Left lung (tissue), 10 donors: ENCODE measurements around the gene FTCD. TPM values are rescaled to one million over a fixed set of nuclear protein-coding genes. Genes with fewer than 3 reads are reported as not detected.

ENCODE experiments used
- ATAC-seq: fragments of 200-7000 bp; cut with Tn5 transposase; one replicate; pipeline ENCODE4 v1.9.1; 2020; ENCODE audit warnings: moderate library complexity
- DNase-seq, 4 donors: peaks; one replicate each; pipeline ENCODE4 v3.0.0-alpha.2; 2013 to 2020
- H3K27ac ChIP-seq, 2 donors: fragments of 200-600 bp; sonication (generic) in 1 of 2; one replicate each; pipeline versions ENCODE4 v1.5.0 to v1.8.0; 2020 to 2021
- H3K27me3 ChIP-seq, 2 donors: fragments of 200-600 bp; sonication (generic) in 1 of 2; one replicate each; pipeline versions ENCODE4 v1.5.0 to v1.8.0; 2020 to 2021
- H3K36me3 ChIP-seq, 2 donors: fragments of 200-600 bp; sonication (generic) in 1 of 2; one replicate each; pipeline versions ENCODE4 v1.5.0 to v1.8.0; 2020 to 2021
- H3K4me1 ChIP-seq, 2 donors: fragments of 200-600 bp; one replicate each; pipeline ENCODE4 v1.8.0; 2021
- H3K4me3 ChIP-seq, 2 donors: fragments of 200-600 bp; sonication (generic) in 1 of 2; one replicate each; pipeline versions ENCODE4 v1.5.0 to v1.8.0; 2020 to 2021; ENCODE audit warnings: mild to moderate bottlenecking in 1 of 2
- H3K9me3 ChIP-seq, 2 donors: fragments of 200-600 bp; sonication (generic) in 1 of 2; one replicate each; pipeline versions ENCODE4 v1.5.0 to v1.8.0; 2020 to 2021
- CTCF ChIP-seq, 2 donors: fragments of 200-600 bp; sonication (generic) in 1 of 2; IDR thresholded peaks; one replicate each; pipeline versions ENCODE4 v1.5.0 to v1.8.0; 2021; ENCODE audit warnings: antibody characterized with exemption in 2 of 2
- intact Hi-C, 2 donors: fragments of 100-400 bp; cut with DNase I; formaldehyde crosslinking; loops; one replicate each; pipeline versions ENCODE4 v1.11.2 to v1.14.2; 2022
- polyA plus RNA-seq, 6 donors: library from polyadenylated mRNA; unstranded; fragments of 120-200 nt; gene quantifications; one replicate each; pipeline ENCODE4 v1.2.1, GENCODE V29; 2013; ENCODE audit not compliant: insufficient read length in 6 of 6
- total RNA-seq, 2 donors: library from RNA; stranded (reverse); fragmentation: NEBNext Ultra II Directional; extraction: Animal tissue kit (Norgen Biotek cat#: 25700); gene quantifications; one replicate each; pipeline ENCODE4 v1.2.1, GENCODE V29; 2021
- donor health status: DM: no; HTN: yes; CAD: no.
- donor health status: DM: no; HTN: no; CAD: no.

Gene FTCD
- total and polyA plus RNA-seq, 8 donors = 0.29 to 2.4 (median 1.6) TPM

GRCh38 chr21:46127239-46128105 lies 27.9 kb downstream of the FTCD start:
- Histone ChIP-seq H3K27me3 (no peaks in the 10 kb centered on the region), H3K36me3 (peaks cover 0 to 37% of the 10 kb centered on the region in 2 donors), H3K9me3 (no peaks in the 10 kb centered on the region), H3K4me1 (no peaks in the 10 kb centered on the region), H3K27ac (no peak overlapping the region), H3K4me3 (no peak overlapping the region)
- ATAC-seq (no peak), DNase-seq (peak in 2 of 4 donors; percentile 30 to 56)
- intact Hi-C loops = no loop called here
- no peak for TF ChIP-seq CTCF (IDR thresholded peaks at IDR 0.05)

GRCh38 chr21:46126309-46127238 lies 28.8 kb downstream of the FTCD start:
- Histone ChIP-seq H3K4me3 (no peak overlapping the region), H3K9me3 (no peaks in the 10 kb centered on the region), H3K27ac (no peak overlapping the region), H3K27me3 (no peaks in the 10 kb centered on the region), H3K4me1 (no peaks in the 10 kb centered on the region), H3K36me3 (peaks cover 0 to 42% of the 10 kb centered on the region in 2 donors)
- TF ChIP-seq CTCF (IDR thresholded peaks at IDR 0.05) = no peak
- no peak for ATAC-seq
- intact Hi-C loops = no loop called here
- DNase-seq = peak in 2 of 4 donors; percentile 29 to 74

GRCh38 chr21:46125846-46126301 lies 29.5 kb downstream of the FTCD start:
- no peak for TF ChIP-seq CTCF (IDR thresholded peaks at IDR 0.05)
- no peaks in the 10 kb centered on the region for H3K4me1 ChIP-seq
- ATAC-seq = no peak
- no peaks in the 10 kb centered on the region for H3K27me3 ChIP-seq
- no peaks in the 10 kb centered on the region for H3K9me3 ChIP-seq
- H3K4me3 ChIP-seq = no peak overlapping the region
- peaks cover 0 to 49% of the 10 kb centered on the region in 2 donors for H3K36me3 ChIP-seq
- no peak overlapping the region for H3K27ac ChIP-seq
- DNase-seq = peak in 2 of 4 donors; percentile 31 to 81
- intact Hi-C loops = no loop called here

GRCh38 chr21:46124926-46125845 lies 30.2 kb downstream of the FTCD start:
- Histone ChIP-seq H3K36me3 (peaks cover 0 to 56% of the 10 kb centered on the region in 2 donors), H3K27me3 (no peaks in the 10 kb centered on the region), H3K9me3 (no peaks in the 10 kb centered on the region), H3K4me3 (no peak overlapping the region), H3K4me1 (no peaks in the 10 kb centered on the region), H3K27ac (no peak overlapping the region)
- ATAC-seq (no peak), DNase-seq (peak in 2 of 4 donors; percentile 28 to 80)
- no peak for TF ChIP-seq CTCF (IDR thresholded peaks at IDR 0.05)
- intact Hi-C loops = no loop called here
